Neural cell (in vitro differentiated cells): Measurements from ENCODE around the gene MEP1B. TPM values are rescaled to one million over a fixed set of nuclear protein-coding genes. Genes with fewer than 3 reads are reported as not detected.

Experiments
- polyA plus RNA-seq: library from polyadenylated mRNA; depleted of rRNA; stranded (reverse); fragments of >200 nt; gene quantifications from 2 replicates; pipeline ENCODE4 v1.2.3, GENCODE V29; 2014
- small RNA-seq, 3 experiments: library from RNA; depleted of rRNA; stranded (forward); fragments of <200 nt; gene quantifications; one replicate each; pipeline ENCODE3, GENCODE V24; 2012

MEP1B gene
- polyA plus RNA-seq, 1 donor from 2014 or later = not detected

Small RNA genes within 50 kb of the gene (small RNA-seq; reads per million reads assigned to genes)
- gene RF00019 (0 to 1.2 (median 0) reads per million in 3 experiments), gene RNA5SP453 (0 reads per million in 3 experiments)

Other genes starting within 250 kb of the MEP1B start
- 57.8 and 60.2 TPM in 2 replicates for gene TRAPPC8, start 246.9 kb upstream of the MEP1B start, polyA plus RNA-seq
- 0.04 and 2.3 TPM in 2 replicates for gene RNF125, start 171.2 kb upstream of the MEP1B start, polyA plus RNA-seq
- 37.8 and 40.3 TPM in 2 replicates for gene RNF138, start 98.2 kb upstream of the MEP1B start, polyA plus RNA-seq